ENCODE measurements around the gene ELAVL2. TPM values are rescaled to one million over a fixed set of nuclear protein-coding genes. Genes with fewer than 3 reads are reported as not detected.

The ELAVL2 gene
- total RNA-seq, 1 experiment from 2014 or later = not detected

- no peak for DNase-seq
- BruUV-seq (replicated peaks) = no TSS peak
Observed at GRCh38 chr9:23803216-23803615, 22.8 kb downstream of the ELAVL2 start.

GRCh38 chr9:23801523-23801922 lies 24.5 kb downstream of the ELAVL2 start:
- no peak overlapping the region for H3K4me2 ChIP-seq
- no peaks in the 10 kb centered on the region for H3K4me1 ChIP-seq (replicated peaks; ENCODE audit: insufficient read depth)
- H3K79me2 ChIP-seq (ENCODE audit: low read depth) = no peaks in the 10 kb centered on the region
- no peak overlapping the region for H3K4me3 ChIP-seq
- no peak overlapping the region for H3K27ac ChIP-seq
- H3K9me3 ChIP-seq (ENCODE audit: insufficient read depth, low read depth) = no peaks in the 10 kb centered on the region
- intact Hi-C loops (cut with micrococcal nuclease; ENCODE audit: unreplicated experiment) = no loop called here
- H2AFZ ChIP-seq = no peak overlapping the region
- no peaks in the 10 kb centered on the region for H3K9me2 ChIP-seq (ENCODE audit: insufficient read depth)
- TF ChIP-seq CTCF (conservative IDR thresholded peaks at IDR 0.05) (no peak), EZH2 (IDR thresholded peaks at IDR 0.05; ENCODE audit: low read depth) (no peak)
- ChIA-PET POLR2A (ENCODE audit: unreplicated experiment) (no interaction called here), CTCF (interaction anchor here (0.6 kb wide), 1 partner anchor 1726 kb away, joined by 4 read pairs; no protein-coding TSS in a partner anchor)
- no peaks in the 10 kb centered on the region for H3F3A ChIP-seq (ENCODE audit: insufficient read depth, low read depth)
- H4K20me1 ChIP-seq (ENCODE audit: insufficient read depth) = no peaks in the 10 kb centered on the region
- no peaks in the 10 kb centered on the region for H3K27me3 ChIP-seq (ENCODE audit: insufficient read depth, low read depth)
- DNase-seq = no peak
- H3K36me3 ChIP-seq (ENCODE audit: low read depth) = no peaks in the 10 kb centered on the region
- no TSS peak for BruUV-seq (replicated peaks)

More at GRCh38 chr9:23803216-23803615, 22.8 kb downstream of the ELAVL2 start:
- Histone ChIP-seq H2AFZ (no peak overlapping the region), H3K9me3 (ENCODE audit: insufficient read depth, low read depth) (no peaks in the 10 kb centered on the region), H3F3A (ENCODE audit: insufficient read depth, low read depth) (no peaks in the 10 kb centered on the region), H3K27ac (no peak overlapping the region), H3K4me3 (no peak overlapping the region), H4K20me1 (ENCODE audit: insufficient read depth) (no peaks in the 10 kb centered on the region), H3K4me1 (replicated peaks; ENCODE audit: insufficient read depth) (no peaks in the 10 kb centered on the region), H3K79me2 (ENCODE audit: low read depth) (no peaks in the 10 kb centered on the region), H3K9me2 (ENCODE audit: insufficient read depth) (no peaks in the 10 kb centered on the region), H3K4me2 (no peak overlapping the region), H3K27me3 (ENCODE audit: insufficient read depth, low read depth) (no peaks in the 10 kb centered on the region), H3K36me3 (ENCODE audit: low read depth) (no peaks in the 10 kb centered on the region)
- POLR2A ChIA-PET (ENCODE audit: unreplicated experiment) = interaction anchor here (0.5 kb wide), 1 partner anchor 1362 kb away, joined by 3 read pairs; no protein-coding TSS in a partner anchor
- CTCF ChIA-PET = no interaction called here
- TF ChIP-seq EZH2 (IDR thresholded peaks at IDR 0.05; ENCODE audit: low read depth) (no peak), CTCF (conservative IDR thresholded peaks at IDR 0.05) (no peak)
- intact Hi-C loops (cut with micrococcal nuclease; ENCODE audit: unreplicated experiment) = no loop called here

DNA sequence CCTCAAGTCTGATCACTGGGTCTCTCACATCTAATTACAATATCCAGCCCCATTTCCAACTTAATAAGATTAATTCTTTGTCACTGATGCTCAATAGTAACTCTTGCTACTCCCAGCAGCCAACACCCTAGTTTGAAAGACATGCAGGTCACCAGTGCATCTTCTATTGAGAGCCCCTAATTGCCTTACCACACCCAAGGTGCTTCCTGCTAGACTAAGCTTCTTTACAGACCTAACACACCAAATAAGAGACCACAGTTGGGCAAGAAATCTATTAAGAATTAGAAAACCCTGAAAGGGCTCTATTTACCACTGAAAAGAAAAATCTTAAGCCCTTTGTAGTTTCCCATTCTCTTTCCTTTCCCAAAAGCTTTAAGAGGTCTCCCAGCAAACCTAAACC lies 26.5 kb downstream of the ELAVL2 start:
- no peak overlapping the region for H3K4me2 ChIP-seq
- H3K27ac ChIP-seq = no peak overlapping the region
- H3K9me2 ChIP-seq (ENCODE audit: insufficient read depth) = no peaks in the 10 kb centered on the region
- no peaks in the 10 kb centered on the region for H3K36me3 ChIP-seq (ENCODE audit: low read depth)
- intact Hi-C loops (cut with micrococcal nuclease; ENCODE audit: unreplicated experiment) = no loop called here
- no TSS peak for BruUV-seq (replicated peaks)
- ChIA-PET CTCF (no interaction called here), POLR2A (ENCODE audit: unreplicated experiment) (no interaction called here)
- no peak for DNase-seq
- H4K20me1 ChIP-seq (ENCODE audit: insufficient read depth) = no peaks in the 10 kb centered on the region
- no peaks in the 10 kb centered on the region for H3K79me2 ChIP-seq (ENCODE audit: low read depth)
- H3F3A ChIP-seq (ENCODE audit: insufficient read depth, low read depth) = no peaks in the 10 kb centered on the region
- H3K9me3 ChIP-seq (ENCODE audit: insufficient read depth, low read depth) = no peaks in the 10 kb centered on the region
- no peaks in the 10 kb centered on the region for H3K4me1 ChIP-seq (replicated peaks; ENCODE audit: insufficient read depth)
- no peak overlapping the region for H2AFZ ChIP-seq
- H3K4me3 ChIP-seq = no peak overlapping the region
- TF ChIP-seq EZH2 (IDR thresholded peaks at IDR 0.05; ENCODE audit: low read depth) (no peak), CTCF (conservative IDR thresholded peaks at IDR 0.05) (no peak)
- no peaks in the 10 kb centered on the region for H3K27me3 ChIP-seq (ENCODE audit: insufficient read depth, low read depth)
